A673 (cell line): Measurements from ENCODE around the gene EXPH5. TPM values are rescaled to one million over a fixed set of nuclear protein-coding genes. Genes with fewer than 3 reads are reported as not detected.

Experiments used
- BruUV-seq: library from RNA; stranded (reverse); fragments of 400-500 nt; replicated peaks from 2 replicates; lab custom pipeline; 2021; lab: Mats Ljungman, UMichigan
- CTCF ChIA-PET: fragments of 300-600 bp; sonication (Branson Sonifier 250); formaldehyde crosslinking; loops from one replicate; lab custom pipeline; 2022; ENCODE audit warnings: antibody characterized with exemption; lab: Charles Lee
- POLR2A ChIA-PET: fragments of 300-600 bp; sonication (Branson Sonifier 250); formaldehyde crosslinking; loops from one replicate; lab custom pipeline; 2022; ENCODE audit warnings: antibody characterized with exemption; ENCODE audit not compliant: low non-redundant PET; lab: Charles Lee
- DNase-seq: peaks from one replicate; pipeline ENCODE4 v3.0.0-alpha.2; 2015; ENCODE audit warnings: low spot score
- H3K27ac ChIP-seq: fragments of 200-600 bp; sonication (generic); 2 replicates; pipeline ENCODE4 v1.5.1; 2016; ENCODE audit warnings: mixed run types, low read depth, mild to moderate bottlenecking, mixed read lengths, antibody characterized with exemption, low read length; ENCODE audit not compliant: poor library complexity, severe bottlenecking
- H3K27me3 ChIP-seq: fragments of 200-600 bp; sonication (generic); replicated peaks from 2 replicates; pipeline ENCODE4 v1.6.1; 2017; ENCODE audit warnings: mixed run types, low read depth, mild to moderate bottlenecking, mixed read lengths, antibody characterized with exemption, low read length; ENCODE audit not compliant: insufficient read depth, poor library complexity
- H3K36me3 ChIP-seq: fragments of 200-600 bp; sonication (generic); 2 replicates; pipeline ENCODE4 v1.6.1; 2016; ENCODE audit warnings: mixed run types, mild to moderate bottlenecking, mixed read lengths, antibody characterized with exemption, low read length; ENCODE audit not compliant: insufficient read depth, poor library complexity, severe bottlenecking
- H3K4me1 ChIP-seq: fragments of 200-600 bp; sonication (generic); 2 replicates; pipeline ENCODE4 v1.6.1; 2017; ENCODE audit warnings: mixed run types, mild to moderate bottlenecking, mixed read lengths, antibody characterized with exemption, low read length; ENCODE audit not compliant: insufficient read depth, poor library complexity, severe bottlenecking
- H3K4me3 ChIP-seq: fragments of 200-600 bp; sonication (generic); 2 replicates; pipeline ENCODE4 v1.5.1; 2016; ENCODE audit warnings: low read depth, mixed run types, mild to moderate bottlenecking, mixed read lengths, low read length; ENCODE audit not compliant: poor library complexity, severe bottlenecking
- H3K9me3 ChIP-seq: fragments of 200-600 bp; sonication (generic); 2 replicates; pipeline ENCODE4 v1.6.1; 2016; ENCODE audit warnings: mixed run types, low read depth, mild to moderate bottlenecking, mixed read lengths, antibody characterized with exemption, low read length; ENCODE audit not compliant: poor library complexity, severe bottlenecking
- CTCF ChIP-seq: fragments of 300-800, 200-600 bp; sonication (generic); conservative IDR thresholded peaks from 2 replicates; pipeline ENCODE4 v1.5.1; 2017; ENCODE audit warnings: low read depth, mild to moderate bottlenecking, antibody characterized with exemption, low read length, moderate library complexity, mixed read lengths
- EZH2 ChIP-seq: fragments of 200-600 bp; sonication (generic); IDR thresholded peaks from 2 replicates; pipeline ENCODE4 v1.6.1; 2017; ENCODE audit warnings: borderline replicate concordance, low read depth, mild to moderate bottlenecking, mixed read lengths, antibody characterized with exemption, low read length; ENCODE audit not compliant: poor library complexity, severe bottlenecking
- intact Hi-C: fragments of 100-400 bp; cut with micrococcal nuclease; formaldehyde crosslinking; loops from one replicate; pipeline ENCODE4 v1.10.0; 2022; ENCODE audit not compliant: unreplicated experiment
- total RNA-seq: library from RNA; stranded (reverse); gene quantifications from 2 replicates; pipeline ENCODE4 v1.2.3, GENCODE V29; 2021

EXPH5 gene
- total RNA-seq, 1 experiment from 2014 or later = 0.26 TPM

GRCh38 chr11:108589136-108589535 lies 4.4 kb downstream of the EXPH5 start:
- POLR2A ChIA-PET = no interaction called here

DNA sequence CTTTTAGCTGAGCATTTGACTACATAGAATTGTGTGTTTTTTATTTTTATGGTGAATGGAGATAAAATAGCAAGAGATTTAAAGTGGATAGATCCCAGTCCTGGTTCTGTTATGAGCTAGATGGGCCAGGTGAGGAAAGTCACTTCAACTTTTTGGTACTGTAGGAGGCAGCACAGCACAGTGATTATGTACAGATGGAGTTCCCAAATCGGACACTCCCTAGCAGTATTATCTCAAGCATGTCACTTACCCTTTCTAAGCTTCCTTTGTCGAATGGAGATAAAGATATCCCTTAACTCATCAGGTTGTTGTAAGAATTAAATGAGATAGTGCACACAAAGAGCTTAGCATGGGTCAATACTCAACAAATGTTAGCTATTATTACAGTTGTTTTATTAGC lies 5.3 kb downstream of the EXPH5 start:
- H3K27ac ChIP-seq = no peak overlapping the region
- H3K9me3 ChIP-seq = no peaks in the 10 kb centered on the region
- intact Hi-C loops = no loop called here
- peaks cover 9% of the 10 kb centered on the region for H3K27me3 ChIP-seq
- ChIA-PET POLR2A (no interaction called here), CTCF (no interaction called here)
- no peak for TF ChIP-seq CTCF
- no peak for TF ChIP-seq EZH2
- peaks cover 3% of the 10 kb centered on the region for H3K4me1 ChIP-seq
- no TSS peak for BruUV-seq
- no peak overlapping the region for H3K4me3 ChIP-seq
- H3K36me3 ChIP-seq = no peaks in the 10 kb centered on the region
- no peak for DNase-seq

More at GRCh38 chr11:108589136-108589535, 4.4 kb downstream of the EXPH5 start:
- H3K27ac ChIP-seq = no peak overlapping the region
- CTCF ChIA-PET = no interaction called here
- DNase-seq = no peak
- intact Hi-C loops = no loop called here
- H3K9me3 ChIP-seq = no peaks in the 10 kb centered on the region
- no peaks in the 10 kb centered on the region for H3K36me3 ChIP-seq
- TF ChIP-seq EZH2 (no peak), CTCF (no peak)
- H3K4me1 ChIP-seq = peaks cover 3% of the 10 kb centered on the region
- peaks cover 9% of the 10 kb centered on the region for H3K27me3 ChIP-seq
- BruUV-seq = no TSS peak
- no peak overlapping the region for H3K4me3 ChIP-seq

- intact Hi-C loops = no loop called here
- Histone ChIP-seq H3K27me3 (peaks cover 2% of the 10 kb centered on the region), H3K27ac (no peak overlapping the region), H3K36me3 (no peaks in the 10 kb centered on the region), H3K9me3 (no peaks in the 10 kb centered on the region), H3K4me3 (no peak overlapping the region), H3K4me1 (no peaks in the 10 kb centered on the region)
- DNase-seq = no peak
- no TSS peak for BruUV-seq
- ChIA-PET POLR2A (no interaction called here), CTCF (interaction anchor here (0.6 to 0.7 kb wide), 2 partner anchors 1592 to 1663 kb away, joined by 5 to 7 read pairs; no protein-coding TSS in a partner anchor)
- no peak for TF ChIP-seq EZH2
- TF ChIP-seq CTCF = no peak
Observed at GRCh38 chr11:108587109-108587508, 6.5 kb downstream of the EXPH5 start.
